Adipose tissue (tissue), 3 donors: ENCODE measurements around the gene CIAO1. TPM values are rescaled to one million over a fixed set of nuclear protein-coding genes. Genes with fewer than 3 reads are reported as not detected.

Source experiments
- H3K27ac ChIP-seq: one replicate; pipeline ENCODE4 v1.5.1; 2013; ENCODE audit warnings: low read depth, low read length
- WGBS, 3 donors: extraction: QIAGEN DNeasy Blood & Tissue Kit; methylation state at CpG; one replicate each; pipeline ENCODE4 v1.1.7; 2013; 5-methylcytosine and 5-hydroxymethylcytosine counted together
- polyA plus RNA-seq, 3 donors: library from polyadenylated mRNA; stranded (reverse); fragments of 200-250 nt; gene quantifications; one replicate each; pipeline ENCODE4 v1.2.3, GENCODE V29; 2013
- donor health status: healthy with polysubstance abuse.
- donor health status: Bipolar disorder and iron deficiency.
- donor health status: healthy.

Gene CIAO1
- polyA plus RNA-seq, 3 donors = 34.1 to 62.3 (median 35.9) TPM

- WGBS, 3 donors = 35 to 67% (median 35%) methylated on average over 7 of the region's 7 CpGs
- no peak overlapping the region for H3K27ac ChIP-seq
Observed at GRCh38 chr2:96315400-96316071, 49.5 kb downstream of the CIAO1 start.

GRCh38 chr2:96316999-96317398 is 51.0 kb downstream of the CIAO1 start:
- H3K27ac ChIP-seq = no peak overlapping the region

- whole genome bisulfite sequencing, 3 donors = 73 to 94% (median 90%) methylated on average over 4 of the region's 4 CpGs
- no peak overlapping the region for H3K27ac ChIP-seq
Observed at GRCh38 chr2:96317584-96317997, 51.6 kb downstream of the CIAO1 start.

DNA sequence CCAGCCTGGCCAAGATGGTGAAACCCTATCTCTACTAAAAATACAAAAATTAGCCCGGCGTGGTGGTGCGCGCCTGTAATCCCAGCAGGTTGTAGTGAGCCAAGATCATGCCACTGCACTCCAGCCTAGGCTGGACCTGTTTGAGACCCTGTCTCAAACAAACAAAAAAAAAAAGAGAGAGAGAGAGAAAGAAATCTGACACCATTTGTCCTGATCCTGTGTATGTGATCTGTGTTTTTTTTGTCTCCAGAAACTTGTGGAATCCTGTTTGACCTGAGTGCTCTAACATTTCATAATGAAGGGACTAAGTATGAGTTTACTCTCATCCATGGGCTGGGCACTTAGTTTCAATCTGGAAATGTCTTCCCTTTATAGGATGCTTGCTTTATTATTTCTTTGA is 52.7 kb downstream of the CIAO1 start:
- no peak overlapping the region for H3K27ac ChIP-seq
- WGBS, 3 donors = 85 to 97% (median 94%) methylated on average over 4 of the region's 4 CpGs

GRCh38 chr2:96319396-96319795 is 53.4 kb downstream of the CIAO1 start:
- H3K27ac ChIP-seq = no peak overlapping the region
- 80 to 96% (median 86%) methylated on average over 1 of the region's 1 CpG for WGBS, 3 donors

GRCh38 chr2:96320326-96320725 is 54.3 kb downstream of the CIAO1 start:
- 79 to 86% (median 85%) methylated on average over 3 of the region's 3 CpGs for WGBS, 3 donors
- no peak overlapping the region for H3K27ac ChIP-seq

GRCh38 chr2:96320728-96321622 is 55.0 kb downstream of the CIAO1 start:
- H3K27ac ChIP-seq = no peak overlapping the region
- WGBS, 3 donors = 3 to 6% (median 3%) methylated on average over 40 to 41 of the region's 41 CpGs

Other genes starting within 250 kb of the CIAO1 start
- 1 to 10 TPM; 1.6 to 7.9 (median 2.5) TPM for gene GPAT2, start 231.3 kb upstream of the CIAO1 start, polyA plus RNA-seq
- 1 to 10 TPM in 1 of 3 donors, under 1 TPM in 2; 0.35 to 2.6 (median 0.98) TPM for gene ADRA2B, start 149.7 kb upstream of the CIAO1 start, polyA plus RNA-seq
- under 1 TPM in 1 of 3 donors, not detected in 2; 0.10 TPM for gene ASTL, start 127.7 kb upstream of the CIAO1 start, polyA plus RNA-seq
- gene DUSP2, start 120.8 kb upstream of the CIAO1 start, polyA plus RNA-seq = 10 to 100 TPM in 1 of 3 donors, 1 to 10 TPM in 2; 2.3 to 15.6 (median 7.8) TPM
- gene STARD7, start 57.4 kb upstream of the CIAO1 start, polyA plus RNA-seq = 10 to 100 TPM; 33.3 to 53.4 (median 48.0) TPM
- 10 to 100 TPM; 12.3 to 27.7 (median 18.8) TPM for gene TMEM127, start 228 bp upstream of the CIAO1 start, polyA plus RNA-seq
- gene SNRNP200, start 39.3 kb downstream of the CIAO1 start, polyA plus RNA-seq = 10 to 100 TPM; 45.7 to 70.3 (median 50.2) TPM
- gene ITPRIPL1, start 59.1 kb downstream of the CIAO1 start, polyA plus RNA-seq = 1 to 10 TPM in 2 of 3 donors, under 1 TPM in 1; 0.36 to 2.1 (median 1.2) TPM
- gene NCAPH, start 69.5 kb downstream of the CIAO1 start, polyA plus RNA-seq = under 1 TPM; 0.17 to 0.79 (median 0.39) TPM
- gene NEURL3, start 239.1 kb downstream of the CIAO1 start, polyA plus RNA-seq = 10 to 100 TPM in 1 of 3 donors, under 1 TPM in 1, not detected in 1; 0.12 to 12.5 TPM